H1 (cell line): ENCODE measurements around the gene TNS3. TPM values are rescaled to one million over a fixed set of nuclear protein-coding genes. Genes with fewer than 3 reads are reported as not detected.

Source experiments
- CTCF ChIA-PET: fragments of 300-600 bp; sonication (Branson Sonifier 250); formaldehyde crosslinking; loops from one replicate; lab custom pipeline; 2021; ENCODE audit not compliant: partially characterized antibody; lab: Charles Lee
- POLR2A ChIA-PET: fragments of 300-600 bp; sonication (Branson Sonifier 250); formaldehyde crosslinking; loops from one replicate; lab custom pipeline; 2021; ENCODE audit warnings: inconsistent platforms; ENCODE audit not compliant: partially characterized antibody; lab: Charles Lee
- DNase-seq, 2 experiments: peaks; one replicate each; pipeline versions ENCODE4 v3.0.0 to v3.0.0-alpha.2; 2010 to 2022; ENCODE audit warnings: low spot score in 2 of 2, low read depth in 1 of 2, mixed read lengths in 1 of 2
- FAIRE-seq: peaks from 2 replicates; lab custom pipeline; 2011; peaks lifted over from hg19 to GRCh38; lab: Jason Lieb, UNC
- H2AFZ ChIP-seq: 2 replicates; pipeline ENCODE4 v1.8.1; 2012; ENCODE audit warnings: low read length, inconsistent platforms
- H2AK5ac ChIP-seq: 2 replicates; pipeline ENCODE4 v1.6.1; 2013; ENCODE audit warnings: low read depth, low read length
- H2BK120ac ChIP-seq: replicated peaks from 2 replicates; pipeline ENCODE3; 2013; ENCODE audit warnings: low read depth, low read length, inconsistent platforms
- H2BK12ac ChIP-seq: 2 replicates; pipeline ENCODE4 v1.6.1; 2013; ENCODE audit warnings: low read depth, low read length
- H2BK15ac ChIP-seq: 2 replicates; pipeline ENCODE4 v1.6.1; 2013; ENCODE audit warnings: low read length
- H2BK20ac ChIP-seq: 2 replicates; pipeline ENCODE4 v1.6.1; 2013; ENCODE audit warnings: low read length
- H2BK5ac ChIP-seq: 2 replicates; pipeline ENCODE4 v1.6.1; 2013; ENCODE audit warnings: low read depth, low read length
- H3K14ac ChIP-seq: 2 replicates; pipeline ENCODE4 v1.6.1; 2013; ENCODE audit warnings: inconsistent platforms; ENCODE audit not compliant: insufficient read length
- H3K18ac ChIP-seq: 2 replicates; pipeline ENCODE4 v1.6.1; 2013; ENCODE audit warnings: low read length; ENCODE audit errors: extremely low read depth
- H3K23ac ChIP-seq: 2 replicates; pipeline ENCODE4 v1.6.1; 2013; ENCODE audit warnings: inconsistent platforms; ENCODE audit not compliant: insufficient read length
- H3K23me2 ChIP-seq: 2 replicates; pipeline ENCODE4 v1.6.1; 2013; ENCODE audit warnings: low read depth, low read length
- H3K27ac ChIP-seq: 2 replicates; pipeline ENCODE4 v1.6.1; 2011; ENCODE audit warnings: low read depth, low read length, inconsistent platforms
- H3K27me3 ChIP-seq, 4 experiments: replicated peaks in 1 of 4; 1 replicate in 1 of 4; 2 replicates in 3 of 4; pipeline versions ENCODE4 v1.6.1 to v1.8.1; 2011 to 2013; ENCODE audit warnings: low read length in 3 of 4, mild to moderate bottlenecking in 3 of 4, inconsistent platforms in 2 of 4, mixed read lengths in 2 of 4, moderate library complexity in 1 of 4; ENCODE audit not compliant: control insufficient read depth in 3 of 4, insufficient read depth in 3 of 4; ENCODE audit errors: extremely low read depth in 1 of 4
- H3K36me3 ChIP-seq, 4 experiments: 2 replicates each; pipeline versions ENCODE4 v1.6.1 to v1.8.1; 2011 to 2013; ENCODE audit warnings: mild to moderate bottlenecking in 4 of 4, low read length in 3 of 4, moderate library complexity in 2 of 4, control low read depth in 1 of 4, inconsistent platforms in 1 of 4; ENCODE audit not compliant: insufficient read depth in 4 of 4, control insufficient read depth in 2 of 4
- H3K4ac ChIP-seq: replicated peaks from 2 replicates; pipeline ENCODE3; 2013; ENCODE audit warnings: low read length, low read depth, mixed read lengths, inconsistent platforms; ENCODE audit not compliant: insufficient read length
- H3K4me1 ChIP-seq, 4 experiments: replicated peaks in 1 of 4; 1 replicate in 1 of 4; 2 replicates in 3 of 4; pipeline versions ENCODE4 v1.6.1 to v1.8.1; 2011 to 2013; ENCODE audit warnings: low read length in 3 of 4, inconsistent platforms in 2 of 4, mixed read lengths in 1 of 4; ENCODE audit not compliant: insufficient read depth in 4 of 4, control insufficient read depth in 3 of 4
- H3K4me2 ChIP-seq, 2 experiments: 2 replicates each; pipeline versions ENCODE4 v1.6.1 to v1.8.1; 2011 to 2013; ENCODE audit warnings: low read depth in 2 of 2, low read length in 2 of 2, control low read depth in 1 of 2, inconsistent platforms in 1 of 2, mild to moderate bottlenecking in 1 of 2; ENCODE audit not compliant: insufficient read depth in 1 of 2
- H3K4me3 ChIP-seq, 4 experiments: fragments of 200-600, 300-600 bp in 1 of 4; sonication (generic), shearing (Covaris generic), sonication (Bioruptor Twin) in 1 of 4; 2 replicates each; pipeline versions ENCODE4 v1.5.1 to v1.8.1; 2011 to 2016; ENCODE audit warnings: low read length in 4 of 4, low read depth in 3 of 4, control low read depth in 2 of 4, inconsistent platforms in 2 of 4, mild to moderate bottlenecking in 2 of 4, mixed read lengths in 1 of 4, moderate library complexity in 1 of 4; ENCODE audit not compliant: insufficient read depth in 2 of 4; ENCODE audit errors: extremely low read depth in 1 of 4
- H3K56ac ChIP-seq: replicated peaks from 2 replicates; pipeline ENCODE3; 2013; ENCODE audit warnings: low read depth, mild to moderate bottlenecking, mixed read lengths, low read length, inconsistent platforms; ENCODE audit not compliant: insufficient read length
- H3K79me1 ChIP-seq: 2 replicates; pipeline ENCODE4 v1.6.1; 2013; ENCODE audit warnings: low read depth, low read length, control low read depth
- H3K79me2 ChIP-seq, 2 experiments: 2 replicates each; pipeline versions ENCODE4 v1.6.1 to v1.8.1; 2012 to 2013; ENCODE audit warnings: low read length in 2 of 2, mild to moderate bottlenecking in 2 of 2, inconsistent platforms in 1 of 2; ENCODE audit not compliant: insufficient read depth in 2 of 2, control insufficient read depth in 1 of 2
- H3K9ac ChIP-seq, 4 experiments: replicated peaks in 1 of 4; 1 replicate in 1 of 4; 2 replicates in 3 of 4; pipeline versions ENCODE4 v1.6.1 to v1.8.1; 2011 to 2013; ENCODE audit warnings: low read depth in 3 of 4, low read length in 3 of 4, control low read depth in 2 of 4, mild to moderate bottlenecking in 2 of 4, moderate library complexity in 2 of 4, inconsistent platforms in 1 of 4; ENCODE audit errors: extremely low read depth in 1 of 4
- H3K9me3 ChIP-seq, 2 experiments: 2 replicates each; pipeline versions ENCODE4 v1.6.1 to v1.8.1; 2012 to 2013; ENCODE audit warnings: mild to moderate bottlenecking in 2 of 2, moderate library complexity in 2 of 2, control low read depth in 1 of 2, inconsistent platforms in 1 of 2, low read depth in 1 of 2, low read length in 1 of 2, mixed read lengths in 1 of 2; ENCODE audit not compliant: insufficient read depth in 2 of 2
- H4K20me1 ChIP-seq, 2 experiments: replicated peaks in 1 of 2; 2 replicates each; pipeline versions ENCODE3 to v1.8.1; 2011 to 2013; ENCODE audit warnings: inconsistent platforms in 2 of 2, low read length in 2 of 2, mild to moderate bottlenecking in 1 of 2; ENCODE audit not compliant: insufficient read depth in 2 of 2, control insufficient read depth in 1 of 2
- H4K5ac ChIP-seq: 2 replicates; pipeline ENCODE4 v1.6.1; 2013; ENCODE audit warnings: low read length, low read depth, mixed read lengths, inconsistent platforms; ENCODE audit not compliant: insufficient read length
- H4K8ac ChIP-seq: 2 replicates; pipeline ENCODE4 v1.8.0; 2013; ENCODE audit warnings: mild to moderate bottlenecking, moderate library complexity, low read length, inconsistent platforms; ENCODE audit not compliant: insufficient read depth; ENCODE audit errors: extremely low read depth
- H4K91ac ChIP-seq: replicated peaks from 2 replicates; pipeline ENCODE3; 2013; ENCODE audit warnings: low read length, mixed read lengths, inconsistent platforms; ENCODE audit not compliant: insufficient read length
- BRCA1 ChIP-seq: IDR thresholded peaks from 2 replicates; pipeline ENCODE4 v1.6.1; 2012; ENCODE audit warnings: low read depth, low read length, improper control_type of control experiment
- CBX5 ChIP-seq: fragments of 300-800, 300-1000 bp; sonication (generic); IDR thresholded peaks from 2 replicates; pipeline ENCODE4 v1.7.1; 2016; ENCODE audit warnings: antibody characterized with exemption, low read length, low read depth
- EP300 ChIP-seq, 2 experiments: IDR thresholded peaks; 1 replicate in 1 of 2; 2 replicates in 1 of 2; pipeline ENCODE4 v1.6.1; 2011 to 2012; ENCODE audit warnings: low read depth in 2 of 2, low read length in 2 of 2, mild to moderate bottlenecking in 2 of 2, borderline replicate concordance in 1 of 2, inconsistent platforms in 1 of 2, moderate library complexity in 1 of 2
- FOSL1 ChIP-seq: IDR thresholded peaks from 2 replicates; pipeline ENCODE4 v1.6.1; 2011; ENCODE audit warnings: mild to moderate bottlenecking, low read depth, low read length, moderate library complexity; ENCODE audit not compliant: insufficient read depth
- MAFK ChIP-seq: IDR thresholded peaks from 2 replicates; pipeline ENCODE4 v1.6.1; 2012; ENCODE audit warnings: low read depth, mild to moderate bottlenecking, improper control_type of control experiment, low read length
- MAX ChIP-seq: IDR thresholded peaks from 2 replicates; pipeline ENCODE4 v1.6.1; 2012; ENCODE audit warnings: inconsistent platforms
- RBBP5 ChIP-seq: IDR thresholded peaks from 2 replicates; pipeline ENCODE4 v1.7.1; 2012; ENCODE audit warnings: low read depth, mild to moderate bottlenecking, inconsistent platforms, low read length, moderate library complexity, borderline replicate concordance
- SIRT6 ChIP-seq: IDR thresholded peaks from one replicate; pipeline ENCODE4 v1.7.1; 2012; ENCODE audit warnings: low read length, inconsistent platforms
- SIX5 ChIP-seq: IDR thresholded peaks from 2 replicates; pipeline ENCODE4 v1.6.1; 2011; ENCODE audit warnings: mild to moderate bottlenecking, low read depth, low read length
- SP2 ChIP-seq: IDR thresholded peaks from 2 replicates; pipeline ENCODE4 v1.6.1; 2012; ENCODE audit warnings: mild to moderate bottlenecking, low read length, inconsistent platforms
- SRF ChIP-seq: IDR thresholded peaks from 2 replicates; pipeline ENCODE4 v1.6.1; 2011; ENCODE audit warnings: mild to moderate bottlenecking, low read depth, low read length, moderate library complexity
- TAF1 ChIP-seq: IDR thresholded peaks from 2 replicates; pipeline ENCODE4 v1.6.1; 2011; ENCODE audit warnings: mild to moderate bottlenecking, low read depth, low read length
- TBP ChIP-seq: IDR thresholded peaks from 2 replicates; pipeline ENCODE4 v1.6.1; 2011; ENCODE audit warnings: low read depth, low read length, improper control_type of control experiment
- TEAD4 ChIP-seq: IDR thresholded peaks from 2 replicates; pipeline ENCODE4 v1.6.1; 2012; ENCODE audit warnings: low read depth, low read length, inconsistent platforms, mixed read lengths
- YY1 ChIP-seq: IDR thresholded peaks from 2 replicates; pipeline ENCODE4 v1.6.1; 2011; ENCODE audit warnings: low read depth, mild to moderate bottlenecking, low read length
- WGBS, 2 experiments: shearing (Covaris generic) in 1 of 2; methylation state at CpG; one replicate each; pipeline versions ENCODE4 v1.1.6 to v1.1.7; 2013 to 2015; ENCODE audit warnings: low lambda C conversion rate in 2 of 2, mixed read lengths in 2 of 2, inconsistent platforms in 1 of 2, low coverage in 1 of 2, missing lambda C conversion rate in 1 of 2; ENCODE audit not compliant: insufficient replicate concordance in 2 of 2, insufficient coverage in 1 of 2, insufficient read length in 1 of 2; ENCODE audit errors: extremely low coverage in 1 of 2, missing lambda C conversion rate in 1 of 2; 5-methylcytosine and 5-hydroxymethylcytosine counted together
- polyA plus RNA-seq, 7 experiments: library from polyadenylated mRNA; depleted of rRNA in 3 of 7; stranded (reverse) in 5 of 7; unstranded in 2 of 7; fragments of >200 nt in 5 of 7; fragments of 200-250 nt in 2 of 7; gene quantifications; 1 replicate in 5 of 7; 2 replicates in 1 of 7; 4 replicates in 1 of 7; pipeline versions ENCODE4 v1.2.1 to v1.2.3, GENCODE V29; 2011 to 2013; ENCODE audit warnings: missing spikeins in 2 of 7, mixed read lengths in 2 of 7
- total RNA-seq: library from RNA; stranded (reverse); fragmentation: NEBNext Ultra II Directional; extraction: Animal tissue kit (Norgen Biotek cat#: 25700); gene quantifications from 2 replicates; pipeline ENCODE4 v1.2.1, GENCODE V29; 2021

Gene TNS3
- total and polyA plus RNA-seq, 2 of the 8 experiments (the other 6 are each of a cell fraction or from before 2014, with no cell fraction given), result 11.9 to 24.2 TPM

- 0% methylated on average over 14 of the region's 33 CpGs; no CpG with 5 or more reads in 1 of the 2 experiments for WGBS, 2 experiments
- H3K36me3 ChIP-seq, result no peaks in the 10 kb centered on the region
- peak overlapping the region; percentile 63 for H3K56ac ChIP-seq
- no peak overlapping the region for H3K18ac ChIP-seq
- no peak overlapping the region for H3K14ac ChIP-seq
- no peak overlapping the region for H2BK120ac ChIP-seq
- DNase-seq (peak in 1 of 2 experiments; percentile 70), FAIRE-seq (no peak)
- H3K4me3 ChIP-seq, result peak overlapping the region; percentile 58 to 91 (median 68)
- H3K79me1 ChIP-seq, result peaks cover 6% of the 10 kb centered on the region; the same call in 1 of the 2 replicates
- H4K91ac ChIP-seq, result no peak overlapping the region
- H4K20me1 ChIP-seq, result peaks cover 0 to 2% of the 10 kb centered on the region in 2 experiments
- peaks cover 5 to 32% (median 13%) of the 10 kb centered on the region in 4 experiments for H3K4me1 ChIP-seq
- POLR2A ChIA-PET, result interaction anchor here (0.6 to 2.1 kb wide), 8 partner anchors 8 to 125 kb away, joined by 3 to 9 read pairs (median 3); no protein-coding TSS in a partner anchor
- no peak overlapping the region for H4K5ac ChIP-seq
- H3K27ac ChIP-seq, result no peak overlapping the region
- H3K9me3 ChIP-seq, result no peaks in the 10 kb centered on the region
- H3K4ac ChIP-seq, result no peak overlapping the region
- H3K79me2 ChIP-seq, result peaks cover 9 to 21% of the 10 kb centered on the region in 2 experiments
- H2AFZ ChIP-seq, result no peak overlapping the region
- peaks cover 3% of the 10 kb centered on the region; the same call in 1 of the 2 replicates for H3K23me2 ChIP-seq
- no peak overlapping the region for H2BK15ac ChIP-seq
- H3K27me3 ChIP-seq, result peaks cover 0 to 17% (median 13%) of the 10 kb centered on the region in 4 experiments; a peak in 6 of 7 replicates
- CTCF ChIA-PET, result interaction anchor here (0.6 to 1.9 kb wide), 8 partner anchors 10 to 315 kb away, joined by 3 to 7 read pairs (median 4); no protein-coding TSS in a partner anchor
- H3K23ac ChIP-seq, result no peak overlapping the region
- peak overlapping the region; percentile 80 to 97 for H3K4me2 ChIP-seq
- no peak overlapping the region; the same call in 1 of the 2 replicates for H2BK12ac ChIP-seq
- H2BK5ac ChIP-seq, result no peak overlapping the region
- no peak overlapping the region for H2BK20ac ChIP-seq
- H2AK5ac ChIP-seq, result no peak overlapping the region
- peak overlapping the region in 2 of 4 experiments; percentile 41 to 71; a peak in 2 of 7 replicates for H3K9ac ChIP-seq
- H4K8ac ChIP-seq, result peak overlapping the region; percentile 93
- TF ChIP-seq TBP (no peak), EP300 (IDR thresholded peaks at IDR 0.05; ENCODE audit: borderline replicate concordance in 1 of 2, low read depth in 2 of 2, low read length in 2 of 2) (no peak), MAX (no peak), RBBP5 (no peak), SRF (no peak), FOSL1 (no peak), MAFK (no peak), SP2 (no peak), BRCA1 (no peak), TAF1 (peak; percentile 5; the same call in 1 of the 2 replicates), YY1 (no peak), SIX5 (no peak), SIRT6 (no peak), TEAD4 (no peak), CBX5 (no peak)
Observed at GRCh38 chr7:47581438-47581803, 490 bp downstream of the TNS3 start.
